Trophoblast cell (in vitro differentiated cells and primary cell): Measurements from ENCODE around the gene PARVA.

Experiments
- DNase-seq, 2 donors: peaks; one replicate each; pipeline ENCODE4 v3.0.0-alpha.2; 2016
- H2AFZ ChIP-seq: 2 replicates; pipeline ENCODE4 v1.6.1; 2013; ENCODE audit warnings: low read length, moderate library complexity, mild to moderate bottlenecking; ENCODE audit not compliant: insufficient read depth, poor library complexity
- H2AK5ac ChIP-seq: 2 replicates; pipeline ENCODE4 v1.6.1; 2013; ENCODE audit warnings: mild to moderate bottlenecking, low read length
- H2BK120ac ChIP-seq: 2 replicates; pipeline ENCODE4 v1.6.1; 2013; ENCODE audit warnings: low read length, mild to moderate bottlenecking, moderate library complexity; ENCODE audit not compliant: insufficient read depth, poor library complexity
- H2BK12ac ChIP-seq: 2 replicates; pipeline ENCODE4 v1.6.1; 2013; ENCODE audit warnings: mild to moderate bottlenecking, low read length, moderate library complexity
- H2BK5ac ChIP-seq: 2 replicates; pipeline ENCODE4 v1.6.1; 2013; ENCODE audit warnings: low read length, low read depth, moderate library complexity, mild to moderate bottlenecking; ENCODE audit not compliant: poor library complexity
- H3K14ac ChIP-seq: 2 replicates; pipeline ENCODE4 v1.6.1; 2013; ENCODE audit warnings: mild to moderate bottlenecking, low read length
- H3K18ac ChIP-seq: 2 replicates; pipeline ENCODE4 v1.6.1; 2013; ENCODE audit warnings: mild to moderate bottlenecking, low read length
- H3K23ac ChIP-seq: 2 replicates; pipeline ENCODE4 v1.6.1; 2013; ENCODE audit warnings: low read length
- H3K27ac ChIP-seq: 2 replicates; pipeline ENCODE4 v1.5.1; 2013; ENCODE audit warnings: low read depth, mild to moderate bottlenecking, inconsistent platforms, low read length, moderate library complexity
- H3K27me3 ChIP-seq: 2 replicates; pipeline ENCODE4 v1.6.1; 2013; ENCODE audit warnings: inconsistent platforms, mild to moderate bottlenecking, low read length, moderate library complexity; ENCODE audit not compliant: insufficient read depth
- H3K36me3 ChIP-seq, 2 experiments: 1 replicate in 1 of 2; 2 replicates in 1 of 2; pipeline ENCODE4 v1.6.1; 2013; ENCODE audit warnings: low read length in 2 of 2, mild to moderate bottlenecking in 2 of 2, moderate library complexity in 1 of 2; ENCODE audit not compliant: insufficient read depth in 2 of 2, control insufficient read depth in 1 of 2
- H3K4ac ChIP-seq: 2 replicates; pipeline ENCODE4 v1.6.1; 2013; ENCODE audit warnings: low read depth, mild to moderate bottlenecking, low read length, moderate library complexity
- H3K4me1 ChIP-seq, 2 experiments: 1 replicate in 1 of 2; 2 replicates in 1 of 2; pipeline ENCODE4 v1.6.1; 2013; ENCODE audit warnings: low read length in 2 of 2, mild to moderate bottlenecking in 2 of 2, moderate library complexity in 1 of 2; ENCODE audit not compliant: insufficient read depth in 2 of 2, control insufficient read depth in 1 of 2
- H3K4me2 ChIP-seq: 2 replicates; pipeline ENCODE4 v1.6.1; 2013; ENCODE audit warnings: inconsistent platforms, mild to moderate bottlenecking, low read length, moderate library complexity
- H3K4me3 ChIP-seq: 2 replicates; pipeline ENCODE4 v1.5.1; 2013; ENCODE audit warnings: mild to moderate bottlenecking, low read depth, low read length, inconsistent platforms
- H3K79me1 ChIP-seq: one replicate; pipeline ENCODE4 v1.6.1; 2013; ENCODE audit warnings: low read length
- H3K79me2 ChIP-seq: 2 replicates; pipeline ENCODE4 v1.6.1; 2013; ENCODE audit warnings: low read length, mild to moderate bottlenecking; ENCODE audit not compliant: control insufficient read depth, insufficient read depth, poor library complexity
- H3K9ac ChIP-seq: 2 replicates; pipeline ENCODE4 v1.6.1; 2013; ENCODE audit warnings: mild to moderate bottlenecking, low read length
- H3K9me3 ChIP-seq: 2 replicates; pipeline ENCODE4 v1.6.1; 2013; ENCODE audit warnings: low read depth, mild to moderate bottlenecking, control low read depth, inconsistent platforms, low read length; ENCODE audit not compliant: insufficient read depth
- H4K12ac ChIP-seq: 2 replicates; pipeline ENCODE4 v1.6.1; 2013; ENCODE audit warnings: low read depth, mild to moderate bottlenecking, low read length, moderate library complexity
- H4K8ac ChIP-seq: 2 replicates; pipeline ENCODE4 v1.6.1; 2013; ENCODE audit warnings: low read depth, mild to moderate bottlenecking, low read length, moderate library complexity
- H4K91ac ChIP-seq: one replicate; pipeline ENCODE4 v1.6.1; 2013; ENCODE audit warnings: low read depth, mild to moderate bottlenecking, low read length, moderate library complexity
- WGBS: extraction: QIAGEN DNeasy Blood & Tissue Kit; methylation state at CpG from one replicate; pipeline ENCODE4 v1.1.7; 2013; ENCODE audit warnings: missing lambda C conversion rate; ENCODE audit not compliant: insufficient read length, insufficient coverage; ENCODE audit errors: extremely low coverage; 5-methylcytosine and 5-hydroxymethylcytosine counted together

Gene PARVA

DNA sequence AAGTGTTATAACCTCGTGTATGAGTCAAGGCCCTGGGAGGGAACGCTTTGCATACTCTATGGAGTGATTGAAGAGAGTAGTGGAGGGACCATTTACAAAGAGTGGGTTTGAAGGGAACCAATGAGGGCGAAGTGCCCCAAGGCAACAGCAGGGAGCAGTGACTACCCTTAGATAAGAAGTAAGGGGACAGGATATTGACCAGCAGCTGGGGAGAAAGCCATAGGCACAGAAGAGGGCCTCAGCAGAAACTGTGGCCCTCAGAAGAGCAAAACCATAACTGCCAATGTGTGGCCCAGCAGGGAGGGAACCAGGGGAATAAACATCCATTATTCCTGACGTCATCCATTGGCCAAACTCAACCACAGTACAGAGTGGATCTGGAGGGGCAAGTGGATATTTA, 24.7 kb downstream of the PARVA start:
- Histone ChIP-seq H4K8ac (no peak overlapping the region), H4K91ac (no peak overlapping the region), H3K36me3 (no peaks in the 10 kb centered on the region), H3K9ac (no peak overlapping the region), H3K4me3 (no peak overlapping the region), H3K79me2 (peaks cover 5% of the 10 kb centered on the region), H2BK120ac (no peak overlapping the region), H3K9me3 (no peaks in the 10 kb centered on the region), H3K14ac (peak overlapping the region; percentile 2), H2AFZ (peak overlapping the region; percentile 5), H3K18ac (peak overlapping the region; percentile 75), H2BK12ac (peak overlapping the region; percentile 81), H3K79me1 (peaks cover 5% of the 10 kb centered on the region), H3K27me3 (no peaks in the 10 kb centered on the region), H3K27ac (no peak overlapping the region), H3K23ac (no peak overlapping the region), H3K4me1 (peaks cover 17 to 20% of the 10 kb centered on the region in 2 experiments), H3K4me2 (no peak overlapping the region), H2AK5ac (no peak overlapping the region), H4K12ac (no peak overlapping the region), H2BK5ac (no peak overlapping the region), H3K4ac (peak overlapping the region; percentile 13)
- DNase-seq, result peak in 1 of 2 donors; percentile 21
- WGBS, result no CpG with 5 or more reads among the region's 4 CpGs

DNA sequence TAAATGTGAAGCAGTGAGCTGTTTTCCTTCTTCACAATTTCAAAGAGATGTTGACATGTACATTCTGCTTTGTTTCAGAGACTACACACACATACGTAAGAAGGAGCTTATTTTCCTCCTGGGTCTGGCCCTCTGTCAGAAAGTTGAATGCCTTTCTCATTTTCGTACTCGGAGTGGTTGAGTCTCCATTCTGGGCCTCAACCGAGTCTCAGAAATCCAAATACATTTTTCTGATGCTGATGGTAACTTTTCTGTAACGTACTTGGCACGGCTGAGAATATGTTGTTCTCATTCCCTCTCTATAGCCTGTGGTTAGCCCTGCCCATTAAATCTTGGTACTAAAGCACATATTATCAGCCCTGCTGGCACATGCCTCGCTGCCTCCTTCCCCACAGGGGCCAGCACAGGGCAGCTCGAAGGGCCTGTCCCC, 25.3 kb downstream of the PARVA start:
- Histone ChIP-seq H2BK12ac (no peak overlapping the region), H2AFZ (no peak overlapping the region), H3K79me1 (peaks cover 5% of the 10 kb centered on the region), H4K12ac (no peak overlapping the region), H3K18ac (peak overlapping the region; percentile 71), H3K27me3 (no peaks in the 10 kb centered on the region), H3K9ac (no peak overlapping the region), H2AK5ac (no peak overlapping the region), H2BK5ac (no peak overlapping the region), H3K36me3 (no peaks in the 10 kb centered on the region), H3K14ac (no peak overlapping the region), H4K8ac (no peak overlapping the region), H3K9me3 (no peaks in the 10 kb centered on the region), H3K27ac (peak overlapping the region; percentile 48), H3K23ac (no peak overlapping the region), H4K91ac (no peak overlapping the region), H3K4me1 (peaks cover 16 to 20% of the 10 kb centered on the region in 2 experiments), H3K4me3 (no peak overlapping the region), H3K79me2 (peaks cover 5% of the 10 kb centered on the region), H2BK120ac (no peak overlapping the region), H3K4me2 (no peak overlapping the region), H3K4ac (peak overlapping the region; percentile 23)
- WGBS, result no CpG with 5 or more reads among the region's 8 CpGs
- no peak for DNase-seq

DNA sequence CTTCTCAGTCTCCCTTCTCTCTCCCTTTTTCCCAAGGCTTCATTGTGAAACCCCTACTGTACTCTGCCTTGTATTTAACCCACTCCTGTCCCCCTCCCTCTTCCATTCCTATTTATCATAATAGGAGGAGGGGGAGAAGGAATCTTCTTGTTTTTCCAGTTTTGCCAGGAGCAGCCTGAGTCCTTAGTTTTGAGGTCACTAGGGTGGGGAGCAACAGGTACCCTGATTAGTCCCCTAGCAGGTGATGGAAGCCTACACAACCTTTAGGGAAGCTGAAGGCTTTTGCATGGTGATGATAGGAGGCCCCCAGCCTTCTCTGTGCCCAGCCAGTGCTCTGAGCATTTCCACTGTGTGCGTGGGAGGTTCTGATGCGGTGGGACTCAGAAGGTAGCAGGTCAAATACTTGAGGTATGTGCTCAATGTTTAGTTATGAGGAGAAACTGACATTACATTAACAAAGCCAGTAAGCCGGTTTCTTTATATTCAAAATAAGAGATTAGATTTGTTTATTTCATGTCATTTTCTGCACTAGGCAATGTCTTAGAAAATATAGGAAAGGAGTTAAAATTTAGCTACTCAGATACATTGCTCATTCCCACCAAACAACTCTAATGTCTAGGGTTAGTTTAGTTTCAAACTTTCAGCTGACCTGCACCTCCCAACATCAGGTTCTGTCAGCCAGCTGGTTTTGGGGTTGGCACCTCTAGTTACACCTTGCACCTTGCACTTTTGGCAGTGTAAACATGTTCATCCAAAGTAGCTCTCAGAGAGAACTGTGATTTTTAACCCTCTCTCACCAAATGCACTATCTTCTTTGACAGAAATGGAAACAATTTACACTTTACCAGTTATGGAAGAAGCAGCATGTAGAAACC, 26.0 kb downstream of the PARVA start:
- H3K23ac ChIP-seq, result no peak overlapping the region
- peaks cover 7% of the 10 kb centered on the region for H3K79me2 ChIP-seq
- H3K36me3 ChIP-seq, result no peaks in the 10 kb centered on the region
- no CpG with 5 or more reads among the region's 3 CpGs for WGBS
- no peak overlapping the region for H2AFZ ChIP-seq
- H3K9ac ChIP-seq, result no peak overlapping the region
- no peak overlapping the region for H2BK12ac ChIP-seq
- peaks cover 3% of the 10 kb centered on the region for H3K9me3 ChIP-seq
- no peaks in the 10 kb centered on the region for H3K27me3 ChIP-seq
- no peak overlapping the region for H4K8ac ChIP-seq
- H3K4me1 ChIP-seq, result peaks cover 14 to 19% of the 10 kb centered on the region in 2 experiments
- no peak overlapping the region for H3K4ac ChIP-seq
- no peak for DNase-seq
- no peak overlapping the region for H2BK120ac ChIP-seq
- peak overlapping the region; percentile 48 for H3K27ac ChIP-seq
- no peak overlapping the region for H4K91ac ChIP-seq
- H4K12ac ChIP-seq, result no peak overlapping the region
- peak overlapping the region; percentile 71 for H3K18ac ChIP-seq
- no peak overlapping the region for H2BK5ac ChIP-seq
- no peak overlapping the region for H3K14ac ChIP-seq
- no peak overlapping the region for H2AK5ac ChIP-seq
- H3K79me1 ChIP-seq, result peaks cover 5% of the 10 kb centered on the region
- H3K4me3 ChIP-seq, result no peak overlapping the region
- H3K4me2 ChIP-seq, result no peak overlapping the region

DNA sequence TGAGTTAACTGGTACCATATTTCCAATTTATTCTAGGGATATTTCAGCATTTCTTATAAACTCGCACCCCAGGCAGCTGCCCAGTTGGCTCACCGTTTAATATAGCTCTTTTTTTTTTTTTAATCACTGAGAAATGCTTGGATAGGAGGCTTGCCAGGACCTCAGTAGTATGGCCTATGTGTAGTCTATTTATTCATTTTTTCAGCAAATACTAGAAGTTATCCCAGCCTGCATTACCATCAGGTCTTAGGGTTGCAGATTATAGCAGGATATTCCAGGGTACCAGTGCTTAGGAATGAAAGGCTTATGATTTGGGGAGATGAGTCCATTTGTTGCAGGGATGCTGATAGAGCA, 26.6 kb downstream of the PARVA start:
- WGBS, result no CpG with 5 or more reads among the region's 2 CpGs
- Histone ChIP-seq H2AFZ (no peak overlapping the region), H3K27me3 (no peaks in the 10 kb centered on the region)

More for the DNA sequence above, 26.6 kb downstream of the PARVA start:
- Histone ChIP-seq H3K14ac (no peak overlapping the region), H4K8ac (no peak overlapping the region), H3K9ac (no peak overlapping the region), H3K4me3 (no peak overlapping the region), H2BK5ac (no peak overlapping the region), H3K9me3 (peaks cover 3% of the 10 kb centered on the region), H3K18ac (no peak overlapping the region), H3K36me3 (no peaks in the 10 kb centered on the region), H2AK5ac (no peak overlapping the region), H3K4ac (no peak overlapping the region), H3K27ac (no peak overlapping the region), H3K79me2 (peaks cover 9% of the 10 kb centered on the region), H3K4me2 (no peak overlapping the region), H4K12ac (no peak overlapping the region), H3K79me1 (peaks cover 5% of the 10 kb centered on the region), H4K91ac (no peak overlapping the region), H2BK12ac (no peak overlapping the region), H2BK120ac (no peak overlapping the region), H3K23ac (no peak overlapping the region), H3K4me1 (peaks cover 14 to 19% of the 10 kb centered on the region in 2 experiments)
- no peak for DNase-seq
